ENCODE measurements around the gene TREM2.

- no peak for TF ChIP-seq CTCF (IDR thresholded peaks at IDR 0.05; ENCODE audit: insufficient read depth, low read depth, low read length)
- TF ChIP-seq EZH2 (IDR thresholded peaks at IDR 0.05; ENCODE audit: insufficient read depth, low read length): no peak
Observed at GRCh38 chr6:41153992-41154625, 8.8 kb downstream of the TREM2 start, which contains the start of gene TREML1.

Measured in astrocyte (in vitro differentiated cells and primary cell).